Endothelial cell of umbilical vein (primary cell): ENCODE measurements around the gene GBF1. TPM values are rescaled to one million over a fixed set of nuclear protein-coding genes. Genes with fewer than 3 reads are reported as not detected.

Experiments
- BruUV-seq: library from RNA; stranded (reverse); fragments of 400-500 nt; replicated peaks from 2 replicates; lab custom pipeline; 2021; lab: Mats Ljungman, UMichigan
- CTCF ChIA-PET: fragments of 300-600, 350-600 bp; sonication (Branson Sonifier 250); formaldehyde crosslinking; loops from one replicate; lab custom pipeline; 2021; ENCODE audit warnings: antibody characterized with exemption, inconsistent platforms; lab: Charles Lee
- POLR2A ChIA-PET: fragments of 300-600, 350-600 bp; sonication (Branson Sonifier 250); formaldehyde crosslinking; loops from one replicate; lab custom pipeline; 2021; ENCODE audit warnings: antibody characterized with exemption, inconsistent platforms; lab: Charles Lee
- DNase-seq: peaks from one replicate; pipeline ENCODE4 v3.0.0-alpha.2; 2011; ENCODE audit warnings: low read depth, low spot score
- FAIRE-seq: peaks from 2 replicates; lab custom pipeline; 2011; peaks lifted over from hg19 to GRCh38; lab: Jason Lieb, UNC
- H2AFZ ChIP-seq: 2 replicates; pipeline ENCODE4 v1.6.0; 2012; ENCODE audit warnings: low read depth, low read length, control low read depth, inconsistent platforms
- H3K27ac ChIP-seq: 2 replicates; pipeline ENCODE4 v1.5.1; 2011; ENCODE audit warnings: low read depth, mild to moderate bottlenecking, control low read depth, low read length, moderate library complexity; ENCODE audit not compliant: insufficient read depth
- H3K27me3 ChIP-seq, 2 experiments: 2 replicates each; pipeline versions ENCODE4 v1.6.0 to v1.6.1; 2011; ENCODE audit warnings: low read length in 2 of 2, mixed read lengths in 1 of 2; ENCODE audit not compliant: control insufficient read depth in 2 of 2, insufficient read depth in 2 of 2
- H3K36me3 ChIP-seq, 2 experiments: 2 replicates in 1 of 2; 3 replicates in 1 of 2; pipeline ENCODE4 v1.5.1; 2011; ENCODE audit warnings: low read length in 2 of 2, mild to moderate bottlenecking in 1 of 2, moderate library complexity in 1 of 2; ENCODE audit not compliant: control insufficient read depth in 2 of 2, insufficient read depth in 2 of 2; ENCODE audit errors: extremely low read depth in 1 of 2
- H3K4me1 ChIP-seq: 3 replicates; pipeline ENCODE4 v1.5.1; 2011; ENCODE audit warnings: mild to moderate bottlenecking, low read length; ENCODE audit not compliant: control insufficient read depth, insufficient read depth; ENCODE audit errors: extremely low read depth
- H3K4me2 ChIP-seq: 2 replicates; pipeline ENCODE4 v1.6.1; 2011; ENCODE audit warnings: low read length, control low read depth, mixed read lengths; ENCODE audit not compliant: insufficient read depth
- H3K4me3 ChIP-seq, 3 experiments: fragments of 200-600 bp in 1 of 3; sonication (generic), shearing (Covaris generic) in 1 of 3; replicated peaks in 1 of 3; 2 replicates each; pipeline ENCODE4 v1.5.1; 2011 to 2016; ENCODE audit warnings: control low read depth in 3 of 3, low read length in 3 of 3, mild to moderate bottlenecking in 2 of 3, inconsistent platforms in 1 of 3, low read depth in 1 of 3, moderate library complexity in 1 of 3; ENCODE audit not compliant: insufficient read depth in 1 of 3
- H3K79me2 ChIP-seq: 2 replicates; pipeline ENCODE4 v1.6.0; 2012; ENCODE audit warnings: low read length, inconsistent platforms; ENCODE audit not compliant: control insufficient read depth, insufficient read depth
- H3K9ac ChIP-seq: replicated peaks from 2 replicates; pipeline ENCODE3; 2011; ENCODE audit warnings: low read length, control low read depth; ENCODE audit not compliant: insufficient read depth; ENCODE audit errors: extremely low read depth
- H3K9me1 ChIP-seq: replicated peaks from 3 replicates; pipeline ENCODE4 v1.6.0; 2011; ENCODE audit warnings: mild to moderate bottlenecking, low read length; ENCODE audit not compliant: control insufficient read depth, insufficient read depth; ENCODE audit errors: extremely low read depth
- H3K9me3 ChIP-seq: replicated peaks from 2 replicates; pipeline ENCODE4 v1.5.1; 2012; ENCODE audit warnings: low read length, inconsistent platforms; ENCODE audit not compliant: control insufficient read depth, insufficient read depth
- H4K20me1 ChIP-seq: replicated peaks from 2 replicates; pipeline ENCODE3; 2011; ENCODE audit warnings: mild to moderate bottlenecking, low read length; ENCODE audit not compliant: control insufficient read depth, insufficient read depth; ENCODE audit errors: extremely low read depth
- EZH2 ChIP-seq: IDR thresholded peaks from 2 replicates; pipeline ENCODE4 v1.6.1; 2012; ENCODE audit warnings: borderline replicate concordance, low read depth, mild to moderate bottlenecking, moderate library complexity, low read length, inconsistent platforms; ENCODE audit not compliant: severe bottlenecking
- FOS ChIP-seq: IDR thresholded peaks from 2 replicates; pipeline ENCODE4 v1.6.1; 2011; ENCODE audit warnings: mild to moderate bottlenecking, low read length, moderate library complexity, borderline replicate concordance; ENCODE audit not compliant: insufficient read depth
- GATA2 ChIP-seq: IDR thresholded peaks from 2 replicates; pipeline ENCODE4 v1.7.0; 2011; ENCODE audit warnings: low read depth, mild to moderate bottlenecking, moderate library complexity, mixed read lengths, low read length; ENCODE audit not compliant: insufficient read length, insufficient read depth
- JUN ChIP-seq: IDR thresholded peaks from 2 replicates; pipeline ENCODE4 v1.6.1; 2011; ENCODE audit warnings: borderline replicate concordance, low read depth; ENCODE audit not compliant: insufficient read length, insufficient read depth
- MYC ChIP-seq: IDR thresholded peaks from one replicate; pipeline ENCODE4 v1.6.1; 2011; ENCODE audit warnings: mild to moderate bottlenecking, low read depth, low read length
- POLR2A ChIP-seq: IDR thresholded peaks from 2 replicates; pipeline ENCODE4 v1.6.1; 2012; ENCODE audit warnings: low read depth, mild to moderate bottlenecking, control low read depth, low read length
- POLR2AphosphoS5 ChIP-seq: IDR thresholded peaks from 2 replicates; pipeline ENCODE4 v1.6.1; 2012; ENCODE audit warnings: low read depth, mild to moderate bottlenecking, control low read depth, low read length, moderate library complexity; ENCODE audit not compliant: insufficient read depth
- dilution Hi-C: fragments of 300-500 bp; cut with MboI; formaldehyde crosslinking; loops from one replicate; pipeline ENCODE4 v1.15.0; 2019; ENCODE audit warnings: low sequenced_read_pairs; ENCODE audit not compliant: extremely low pct_ligation_motif_present
- intact Hi-C: fragments of 100-400 bp; cut with micrococcal nuclease; formaldehyde crosslinking; loops from one replicate; pipeline ENCODE4 v1.10.0; 2022
- polyA plus RNA-seq, 4 experiments: library from polyadenylated mRNA; depleted of rRNA in 3 of 4; stranded (reverse) in 3 of 4; unstranded in 1 of 4; fragments of >200 nt; gene quantifications; 2 replicates each; pipeline versions ENCODE4 v1.2.1 to v1.2.3, GENCODE V29; 2011 to 2012; ENCODE audit warnings: missing spikeins in 1 of 4
- total RNA-seq: library from RNA; stranded (reverse); gene quantifications from 2 replicates; pipeline ENCODE4 v1.2.3, GENCODE V29; 2021
- TF ChIP-seq, protein P1 (sequence below): IDR thresholded peaks from 2 replicates; pipeline ENCODE4 v1.6.1; 2011; ENCODE audit not compliant: insufficient read depth, insufficient read length
- TF ChIP-seq, protein P2 (sequence below), 2 donors: IDR thresholded peaks; 1 replicate in 1 of 2; 2 replicates in 1 of 2; pipeline ENCODE4 v1.5.1; 2011; ENCODE audit warnings: low read length in 2 of 2, mild to moderate bottlenecking in 2 of 2, moderate library complexity in 2 of 2, control low read depth in 1 of 2, inconsistent platforms in 1 of 2, low read depth in 1 of 2; ENCODE audit not compliant: insufficient read depth in 1 of 2; ENCODE audit errors: extremely low read depth in 1 of 2

The GBF1 gene
- total and polyA plus RNA-seq, 2 donors (not counting 3 experiments of a cell fraction or from before 2014, with no cell fraction given), result 26.0 to 49.7 TPM

DNA sequence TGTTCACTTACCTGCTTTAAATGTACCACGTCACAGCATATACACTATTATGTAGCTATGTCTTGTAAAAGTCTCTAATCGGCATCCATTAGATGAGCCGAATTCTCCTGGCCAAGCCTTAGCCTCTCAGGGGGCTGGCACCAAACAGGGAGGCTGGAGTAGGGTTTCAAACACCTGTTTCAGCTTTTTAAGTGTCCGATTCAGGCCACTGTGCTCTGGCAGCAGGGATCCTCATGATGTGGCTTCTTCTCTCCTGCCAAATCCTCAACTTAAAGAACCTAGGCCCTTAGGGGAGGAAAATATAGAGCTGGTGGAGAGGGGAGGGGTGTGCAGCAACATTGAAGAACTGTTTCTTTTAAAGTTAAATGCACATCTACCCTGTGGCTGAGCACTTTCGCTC, 81.7 kb downstream of the GBF1 start:
- no peak for FAIRE-seq
- DNase-seq, result no peak
- Histone ChIP-seq H3K4me2 (no peak overlapping the region), H3K9me1 (no peaks in the 10 kb centered on the region), H3K27me3 (no peaks in the 10 kb centered on the region), H3K9me3 (no peaks in the 10 kb centered on the region), H3K79me2 (peaks cover 26% of the 10 kb centered on the region), H3K36me3 (no peaks in the 10 kb centered on the region), H2AFZ (no peak overlapping the region), H4K20me1 (no peaks in the 10 kb centered on the region), H3K27ac (no peak overlapping the region), H3K4me3 (no peak overlapping the region), H3K4me1 (no peaks in the 10 kb centered on the region), H3K9ac (no peak overlapping the region)
- TF ChIP-seq POLR2AphosphoS5, result no peak
- TF ChIP-seq MYC, result no peak
- TF ChIP-seq, protein P1, sequence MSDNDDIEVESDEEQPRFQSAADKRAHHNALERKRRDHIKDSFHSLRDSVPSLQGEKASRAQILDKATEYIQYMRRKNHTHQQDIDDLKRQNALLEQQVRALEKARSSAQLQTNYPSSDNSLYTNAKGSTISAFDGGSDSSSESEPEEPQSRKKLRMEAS, result no peak
- TF ChIP-seq FOS, result no peak
- TF ChIP-seq POLR2A, result no peak
- no peak for TF ChIP-seq EZH2
- no peak for TF ChIP-seq JUN
- TF ChIP-seq, protein P2, sequence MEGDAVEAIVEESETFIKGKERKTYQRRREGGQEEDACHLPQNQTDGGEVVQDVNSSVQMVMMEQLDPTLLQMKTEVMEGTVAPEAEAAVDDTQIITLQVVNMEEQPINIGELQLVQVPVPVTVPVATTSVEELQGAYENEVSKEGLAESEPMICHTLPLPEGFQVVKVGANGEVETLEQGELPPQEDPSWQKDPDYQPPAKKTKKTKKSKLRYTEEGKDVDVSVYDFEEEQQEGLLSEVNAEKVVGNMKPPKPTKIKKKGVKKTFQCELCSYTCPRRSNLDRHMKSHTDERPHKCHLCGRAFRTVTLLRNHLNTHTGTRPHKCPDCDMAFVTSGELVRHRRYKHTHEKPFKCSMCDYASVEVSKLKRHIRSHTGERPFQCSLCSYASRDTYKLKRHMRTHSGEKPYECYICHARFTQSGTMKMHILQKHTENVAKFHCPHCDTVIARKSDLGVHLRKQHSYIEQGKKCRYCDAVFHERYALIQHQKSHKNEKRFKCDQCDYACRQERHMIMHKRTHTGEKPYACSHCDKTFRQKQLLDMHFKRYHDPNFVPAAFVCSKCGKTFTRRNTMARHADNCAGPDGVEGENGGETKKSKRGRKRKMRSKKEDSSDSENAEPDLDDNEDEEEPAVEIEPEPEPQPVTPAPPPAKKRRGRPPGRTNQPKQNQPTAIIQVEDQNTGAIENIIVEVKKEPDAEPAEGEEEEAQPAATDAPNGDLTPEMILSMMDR (IDR thresholded peaks at IDR 0.05; ENCODE audit: extremely low read depth in 1 of 2, insufficient read depth in 1 of 2, low read depth in 1 of 2, low read length in 2 of 2), result no peak
- no peak for TF ChIP-seq GATA2
- BruUV-seq, result no TSS peak
- dilution Hi-C loops (no loop called here), intact Hi-C loops (no loop called here)
- CTCF ChIA-PET, result interaction anchor here (0.6 to 4.1 kb wide), 6 partner anchors 11 to 59 kb away, joined by 3 to 13 read pairs (median 4); no protein-coding TSS in a partner anchor
- POLR2A ChIA-PET, result no interaction called here
